ENCODE measurements around the gene ARMC3. TPM values are rescaled to one million over a fixed set of nuclear protein-coding genes. Genes with fewer than 3 reads are reported as not detected.

The ARMC3 gene
- total and polyA plus RNA-seq, 11 donors, result not detected

- WGBS, 4 donors, result 63 to 79% (median 74%) methylated on average over 2 to 4 of the region's 4 CpGs
- intact Hi-C loops (cut with DNase I), result no loop called here
- no peaks in the 10 kb centered on the region for H3K27me3 ChIP-seq
- peaks cover 0 to 30% (median 12%) of the 10 kb centered on the region in 12 donors for H3K9me3 ChIP-seq
- DNase-seq (no peak), ATAC-seq (peak in 1 of 4 donors; percentile 60)
- no peak overlapping the region for H3K27ac ChIP-seq
- TF ChIP-seq CTCF (IDR thresholded peaks at IDR 0.05) (no peak), POLR2A (IDR thresholded peaks at IDR 0.05) (no peak)
- no peaks in the 10 kb centered on the region for H3K4me1 ChIP-seq
- no peak overlapping the region for H3K4me3 ChIP-seq
- H3K36me3 ChIP-seq, result no peaks in the 10 kb centered on the region
These were observed 33.1 kb upstream of the ARMC3 start for GRCh38 chr10:22894714-22895113.

GRCh38 chr10:22895252-22895651, 32.6 kb upstream of the ARMC3 start:
- ATAC-seq (no peak), DNase-seq (no peak)
- Histone ChIP-seq H3K27ac (no peak overlapping the region), H3K9me3 (peaks cover 0 to 28% (median 12%) of the 10 kb centered on the region in 12 donors), H3K4me1 (no peaks in the 10 kb centered on the region), H3K27me3 (no peaks in the 10 kb centered on the region), H3K36me3 (no peaks in the 10 kb centered on the region), H3K4me3 (no peak overlapping the region)
- TF ChIP-seq CTCF (IDR thresholded peaks at IDR 0.05) (no peak), POLR2A (IDR thresholded peaks at IDR 0.05) (no peak)
- intact Hi-C loops (cut with DNase I), result no loop called here
- WGBS, 4 donors, result 62 to 83% (median 73%) methylated on average over 1 of the region's 1 CpG

- H3K27me3 ChIP-seq, result no peaks in the 10 kb centered on the region
- intact Hi-C loops (cut with DNase I), result no loop called here
- peaks cover 0 to 3% (median 0%) of the 10 kb centered on the region in 12 donors for H3K4me1 ChIP-seq
- peaks cover 0 to 7% (median 0%) of the 10 kb centered on the region in 12 donors for H3K9me3 ChIP-seq
- no peaks in the 10 kb centered on the region for H3K36me3 ChIP-seq
- no peak for ATAC-seq
- TF ChIP-seq CTCF (IDR thresholded peaks at IDR 0.05) (no peak), POLR2A (IDR thresholded peaks at IDR 0.05) (no peak)
- no peak overlapping the region for H3K27ac ChIP-seq
- no peak for DNase-seq
- WGBS, 4 donors, result 52 to 65% (median 56%) methylated on average over 4 of the region's 4 CpGs
- H3K4me3 ChIP-seq, result no peak overlapping the region
These were observed 30.5 kb upstream of the ARMC3 start for GRCh38 chr10:22897371-22897770.

- Histone ChIP-seq H3K4me1 (peaks cover 0 to 3% (median 0%) of the 10 kb centered on the region in 12 donors), H3K36me3 (no peaks in the 10 kb centered on the region), H3K9me3 (peaks cover 0 to 3% (median 0%) of the 10 kb centered on the region in 12 donors), H3K27me3 (no peaks in the 10 kb centered on the region), H3K27ac (no peak overlapping the region), H3K4me3 (no peak overlapping the region)
- intact Hi-C loops (cut with DNase I), result no loop called here
- DNase-seq, result no peak
- WGBS, 4 donors, result 64 to 81% (median 76%) methylated on average over 2 of the region's 2 CpGs
- ATAC-seq, result no peak
- TF ChIP-seq CTCF (IDR thresholded peaks at IDR 0.05) (no peak), POLR2A (IDR thresholded peaks at IDR 0.05) (no peak)
These were observed 28.5 kb upstream of the ARMC3 start for GRCh38 chr10:22899307-22899706.

All from heart left ventricle (tissue), 16 donors.